HG03342 (cell line): Measurements from ENCODE around the gene KHK.
"Not testable (repeated sequence)": the region's sequence is repeated elsewhere in the genome, so short reads cannot be mapped to it uniquely, and the experiment has no call there.

Source experiments
- ATAC-seq: cut with Tn5 transposase; IDR thresholded peaks from one replicate; pipeline ENCODE4 v1.9.1; 2021; ENCODE audit warnings: mild to moderate bottlenecking, moderate library complexity; ENCODE audit not compliant: unreplicated experiment

Gene KHK

DNA sequence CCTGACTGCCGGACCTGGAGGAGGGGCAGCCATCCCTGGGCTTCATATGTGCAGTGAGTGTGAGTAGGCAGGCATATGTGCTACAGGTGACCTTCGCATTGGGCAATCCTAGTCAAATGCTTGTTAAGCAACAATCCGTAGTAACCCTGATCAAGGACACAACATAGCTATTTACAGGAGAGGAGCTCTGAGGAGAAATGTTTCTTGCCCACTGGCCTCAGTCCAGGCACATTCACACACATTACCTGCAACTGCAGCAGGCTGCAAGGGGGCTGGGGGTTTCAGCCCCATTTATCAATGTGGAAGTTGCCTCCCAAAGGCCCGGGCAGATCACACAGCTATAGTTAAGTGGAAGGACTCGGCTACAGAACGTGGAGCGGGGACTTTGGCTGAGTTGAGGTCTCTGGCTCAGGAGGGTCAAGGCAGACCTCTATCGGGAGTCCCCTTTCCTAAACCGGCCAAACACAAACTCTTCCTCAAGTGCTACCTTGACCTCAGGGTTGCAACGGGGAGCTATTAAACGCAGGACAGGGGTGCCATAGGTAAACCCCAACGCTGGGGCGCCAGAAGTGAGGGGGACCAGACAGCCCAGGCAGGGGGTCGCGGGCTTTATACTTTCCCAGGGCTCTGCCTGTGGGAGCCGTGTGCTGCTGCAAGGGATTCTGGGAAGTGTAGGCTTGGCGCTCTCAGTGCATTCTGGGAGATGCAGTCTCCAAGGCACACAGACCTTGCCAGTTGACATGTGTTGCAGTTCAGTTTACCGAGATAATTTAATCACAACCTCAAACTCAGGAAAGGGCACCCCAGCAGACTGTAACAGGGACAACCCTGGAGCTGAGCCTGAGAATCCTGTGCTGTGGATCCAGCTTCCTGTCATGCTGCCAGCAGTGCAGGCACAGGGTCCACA is 9.4 kb downstream of the KHK start:
- peak; percentile 62 for ATAC-seq

DNA sequence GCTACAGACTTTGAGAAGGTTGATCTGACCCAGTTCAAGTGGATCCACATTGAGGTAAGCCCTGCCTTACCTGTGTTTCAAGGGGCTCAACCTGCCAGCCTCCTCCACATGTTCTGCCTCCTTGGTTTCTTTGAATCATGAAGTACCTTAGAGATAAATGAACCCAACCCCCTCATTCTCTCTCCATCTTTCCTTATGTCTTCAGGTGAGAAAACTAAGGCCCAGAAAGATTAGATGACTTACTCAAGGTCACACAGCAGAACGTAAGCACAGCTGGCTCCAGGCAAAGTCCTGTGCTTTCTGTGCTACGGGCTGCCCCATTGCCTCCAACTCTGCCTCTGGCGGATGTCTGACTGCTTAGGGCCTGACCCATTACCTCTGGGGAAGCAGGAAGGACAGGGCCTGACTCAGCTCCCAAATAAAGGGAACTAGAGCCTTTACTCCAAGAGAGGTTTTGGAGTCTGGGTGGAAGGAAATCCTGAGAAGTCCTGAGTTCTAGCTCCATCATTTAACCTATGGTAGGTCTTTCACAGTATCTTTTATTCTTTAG is 10.3 kb downstream of the KHK start:
- no peak for ATAC-seq

DNA sequence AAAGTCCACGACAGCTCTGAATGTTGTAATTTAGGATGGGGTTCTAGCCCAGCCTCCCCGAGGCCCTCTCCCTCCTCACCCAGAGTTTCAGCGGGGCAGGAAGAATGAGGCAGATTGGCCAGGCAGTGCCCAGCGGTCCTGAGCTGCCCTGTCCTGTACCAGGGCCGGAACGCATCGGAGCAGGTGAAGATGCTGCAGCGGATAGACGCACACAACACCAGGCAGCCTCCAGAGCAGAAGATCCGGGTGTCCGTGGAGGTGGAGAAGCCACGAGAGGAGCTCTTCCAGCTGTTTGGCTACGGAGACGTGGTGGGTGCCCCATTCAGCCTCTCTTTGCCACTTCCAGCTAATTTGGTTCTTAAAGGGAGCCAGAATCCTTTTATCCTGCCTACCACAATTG is 10.8 kb downstream of the KHK start:
- no peak for ATAC-seq

DNA sequence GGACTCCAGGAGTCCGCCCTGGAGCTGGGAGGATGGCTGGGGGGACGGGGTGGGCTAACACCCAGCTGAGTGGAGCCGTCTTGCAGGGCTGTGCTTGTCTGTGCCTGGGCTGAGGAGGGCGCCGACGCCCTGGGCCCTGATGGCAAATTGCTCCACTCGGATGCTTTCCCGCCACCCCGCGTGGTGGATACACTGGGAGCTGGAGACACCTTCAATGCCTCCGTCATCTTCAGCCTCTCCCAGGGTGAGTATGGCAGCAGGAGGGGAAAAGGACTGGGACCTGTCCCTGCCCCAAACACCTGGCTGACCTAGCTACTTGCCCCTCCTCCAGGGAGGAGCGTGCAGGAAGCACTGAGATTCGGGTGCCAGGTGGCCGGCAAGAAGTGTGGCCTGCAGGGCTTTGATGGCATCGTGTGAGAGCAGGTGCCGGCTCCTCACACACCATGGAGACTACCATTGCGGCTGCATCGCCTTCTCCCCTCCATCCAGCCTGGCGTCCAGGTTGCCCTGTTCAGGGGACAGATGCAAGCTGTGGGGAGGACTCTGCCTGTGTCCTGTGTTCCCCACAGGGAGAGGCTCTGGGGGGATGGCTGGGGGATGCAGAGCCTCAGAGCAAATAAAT is 12.9 kb downstream of the KHK start:
- no peak for ATAC-seq

DNA sequence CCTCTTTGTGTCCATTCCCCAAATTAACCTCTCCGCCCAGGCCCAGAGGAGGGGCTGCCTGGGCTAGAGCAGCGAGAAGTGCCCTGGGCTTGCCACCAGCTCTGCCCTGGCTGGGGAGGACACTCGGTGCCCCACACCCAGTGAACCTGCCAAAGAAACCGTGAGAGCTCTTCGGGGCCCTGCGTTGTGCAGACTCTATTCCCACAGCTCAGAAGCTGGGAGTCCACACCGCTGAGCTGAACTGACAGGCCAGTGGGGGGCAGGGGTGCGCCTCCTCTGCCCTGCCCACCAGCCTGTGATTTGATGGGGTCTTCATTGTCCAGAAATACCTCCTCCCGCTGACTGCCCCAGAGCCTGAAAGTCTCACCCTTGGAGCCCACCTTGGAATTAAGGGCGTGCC is 13.5 kb downstream of the KHK start:
- no peak for ATAC-seq

DNA sequence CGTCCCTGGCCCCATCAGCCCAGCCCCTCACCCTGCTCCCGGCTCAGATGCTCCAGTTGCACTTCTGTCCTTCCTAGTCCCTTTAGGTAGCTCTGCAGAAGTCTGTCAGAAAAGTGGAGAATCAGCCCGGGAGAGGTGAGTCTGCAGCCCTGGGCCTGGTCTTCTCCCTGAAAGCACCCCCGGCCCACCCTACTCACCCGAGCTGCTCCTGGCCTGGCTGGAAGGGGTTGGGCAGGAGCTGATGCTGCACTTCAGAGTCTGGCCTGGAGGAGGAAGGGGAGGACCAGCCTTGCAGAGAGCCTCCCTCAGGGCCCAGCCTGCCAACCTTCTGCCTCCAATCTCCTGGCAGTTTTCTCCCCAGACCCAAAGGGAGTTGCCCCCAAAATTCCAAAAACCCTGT is 15.8 kb downstream of the KHK start:
- no peak for ATAC-seq

DNA sequence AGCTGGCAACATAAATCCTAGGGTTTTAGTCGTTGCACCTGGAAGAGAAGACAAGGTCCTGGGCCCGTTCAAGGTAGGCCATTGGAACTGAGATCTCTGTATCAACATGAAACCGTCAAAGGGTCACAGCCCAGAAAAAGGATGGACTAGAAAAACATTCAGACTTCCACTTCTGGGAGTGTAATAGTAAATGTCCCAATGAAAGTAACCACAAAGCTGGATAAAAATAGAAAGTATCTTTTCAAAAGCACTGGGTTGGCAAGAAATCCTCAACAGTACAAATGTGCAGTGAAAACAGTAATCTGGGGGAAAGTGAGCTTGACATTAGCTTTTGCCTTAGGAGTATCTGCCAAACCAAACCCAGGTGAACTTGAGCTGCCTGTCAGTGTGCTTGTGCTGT is 19.4 kb downstream of the KHK start:
- ATAC-seq: no peak

DNA sequence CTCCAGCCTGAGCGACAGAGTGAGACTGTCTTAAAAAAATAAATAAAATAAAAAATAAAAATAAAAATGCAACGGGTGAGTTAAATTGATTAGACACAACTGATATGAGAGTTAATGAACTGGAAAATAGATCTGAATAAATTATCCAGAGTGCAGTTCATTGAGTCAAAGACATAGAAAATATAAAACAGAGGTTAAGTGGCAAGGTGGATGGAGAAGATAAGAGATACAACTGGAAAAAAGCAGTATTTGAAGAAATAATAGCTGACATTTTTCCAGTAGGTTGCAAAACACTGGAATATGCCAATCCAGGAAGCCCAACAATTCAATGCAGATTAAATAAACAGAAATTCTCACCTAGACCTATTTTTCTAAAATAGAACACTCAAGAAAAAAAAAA is 21.6 kb downstream of the KHK start:
- no peak for ATAC-seq

- no peak for ATAC-seq
Observed at GRCh38 chr2:27109083-27109482, 22.5 kb downstream of the KHK start.

- not testable (repeated sequence) for ATAC-seq
Observed at GRCh38 chr2:27110603-27111352, 24.2 kb downstream of the KHK start.

- not testable (repeated sequence) for ATAC-seq
Observed at GRCh38 chr2:27111392-27112078, 25.0 kb downstream of the KHK start.

GRCh38 chr2:27115519-27115918 is 28.9 kb downstream of the KHK start:
- no peak for ATAC-seq

DNA sequence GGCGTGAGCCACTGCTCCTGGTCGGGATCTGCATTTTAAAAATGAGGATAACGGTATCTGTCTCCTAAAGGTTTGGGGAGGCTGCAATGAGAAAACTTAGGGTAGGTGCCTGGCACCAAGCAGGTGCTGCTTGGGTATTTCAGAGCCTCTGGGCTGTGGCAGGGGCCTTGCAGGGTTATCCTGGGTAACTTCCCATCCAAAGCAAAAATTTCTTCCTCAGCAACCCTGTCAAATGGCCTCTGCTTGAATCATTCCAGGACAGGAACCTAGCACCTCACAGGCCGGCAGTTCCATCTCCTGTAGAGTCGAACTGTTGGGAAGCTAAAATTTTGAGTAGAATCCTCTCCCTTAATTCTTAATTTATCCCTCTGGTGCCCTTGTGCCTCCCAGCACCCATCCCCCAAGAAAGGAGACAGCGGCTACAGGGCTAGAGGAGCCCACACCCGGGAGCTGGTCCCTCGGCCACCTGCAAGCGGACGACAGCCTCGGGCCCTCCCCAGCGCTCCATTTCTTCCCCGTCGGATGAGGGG is 31.5 kb downstream of the KHK start:
- ATAC-seq: no peak

DNA sequence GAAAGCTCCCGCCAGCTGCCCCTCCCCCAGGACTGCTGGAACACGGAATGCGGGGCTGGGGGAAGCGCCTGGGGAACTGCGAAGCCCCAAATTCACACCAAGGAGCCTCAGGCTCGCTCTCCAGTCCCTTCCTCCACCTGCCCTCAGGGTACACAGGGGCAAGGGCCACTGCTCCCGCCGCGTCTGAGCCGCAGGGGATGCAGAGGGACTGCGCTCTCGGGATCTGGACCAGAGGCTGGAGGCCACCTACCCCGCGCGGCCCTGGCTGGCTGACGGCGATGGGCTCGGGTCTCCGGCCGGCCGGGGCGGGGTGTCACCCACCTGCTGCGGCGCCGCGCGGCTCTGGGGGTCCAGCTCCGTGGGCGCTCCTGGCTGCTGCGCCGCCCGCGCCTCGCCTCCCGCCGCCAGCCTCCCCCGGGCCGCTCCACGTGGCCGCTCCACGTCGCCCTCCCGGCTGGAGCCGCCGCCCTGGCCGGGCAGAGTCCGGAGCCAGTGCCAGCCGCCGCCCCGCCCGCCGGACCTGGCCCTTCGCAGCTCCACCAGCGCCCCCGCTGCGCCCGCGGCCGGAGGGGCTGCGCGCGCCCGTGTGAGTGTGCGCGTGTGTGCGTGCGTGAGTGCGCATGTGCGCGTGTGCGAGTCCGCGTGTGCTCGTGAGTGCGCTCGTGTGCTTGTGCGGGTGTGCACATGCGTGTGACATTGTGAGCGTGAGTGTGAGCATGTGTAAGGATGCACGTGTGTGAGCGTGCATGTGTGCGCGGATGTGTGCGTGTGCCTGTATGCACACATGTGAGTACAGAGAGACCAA is 32.2 kb downstream of the KHK start, which contains the start of gene CGREF1:
CGREF1 (minus strand) TSS at position 604 of the 805 bp plus-strand sequence. CDS start 14,762 bp downstream, outside the sequence.
- no peak for ATAC-seq

DNA sequence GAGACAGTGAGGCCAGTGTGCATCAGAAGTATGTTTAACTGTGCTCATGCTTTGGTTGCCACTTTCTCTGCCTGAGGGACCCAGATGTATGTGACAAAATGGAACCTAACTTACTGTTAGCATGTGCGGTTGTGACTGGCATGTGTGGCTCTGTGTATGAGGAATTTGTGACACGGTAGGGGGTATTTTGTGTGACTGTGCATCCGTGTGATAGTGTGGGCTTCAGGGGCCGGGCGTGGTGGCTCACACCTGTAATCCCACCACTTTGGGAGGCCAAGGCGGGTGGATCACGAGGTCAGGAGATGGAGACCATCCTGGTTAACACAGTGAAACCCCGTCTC is 32.7 kb downstream of the KHK start:
- not testable (repeated sequence) for ATAC-seq

GRCh38 chr2:27121906-27122305 is 35.3 kb downstream of the KHK start:
- ATAC-seq: no peak

DNA sequence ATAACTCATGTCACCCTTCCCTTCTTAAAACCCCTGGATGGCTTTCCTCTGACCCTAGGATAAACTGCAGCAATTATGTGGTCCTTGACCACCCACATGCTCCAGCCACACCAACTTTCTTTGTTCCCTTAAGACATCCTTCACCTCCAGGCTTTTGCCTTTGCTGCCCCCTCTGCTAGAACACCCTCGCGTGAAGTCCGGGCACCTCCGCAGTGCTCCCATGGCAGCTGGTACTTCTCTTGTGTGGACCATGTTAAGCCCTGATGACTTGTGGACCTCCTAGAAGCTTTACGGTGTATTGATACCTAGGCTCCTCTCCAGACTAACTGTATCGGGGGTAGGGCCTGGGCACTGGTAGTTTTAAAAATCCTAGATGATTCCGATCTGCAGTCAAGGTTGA is 36.2 kb downstream of the KHK start:
- ATAC-seq: no peak

DNA sequence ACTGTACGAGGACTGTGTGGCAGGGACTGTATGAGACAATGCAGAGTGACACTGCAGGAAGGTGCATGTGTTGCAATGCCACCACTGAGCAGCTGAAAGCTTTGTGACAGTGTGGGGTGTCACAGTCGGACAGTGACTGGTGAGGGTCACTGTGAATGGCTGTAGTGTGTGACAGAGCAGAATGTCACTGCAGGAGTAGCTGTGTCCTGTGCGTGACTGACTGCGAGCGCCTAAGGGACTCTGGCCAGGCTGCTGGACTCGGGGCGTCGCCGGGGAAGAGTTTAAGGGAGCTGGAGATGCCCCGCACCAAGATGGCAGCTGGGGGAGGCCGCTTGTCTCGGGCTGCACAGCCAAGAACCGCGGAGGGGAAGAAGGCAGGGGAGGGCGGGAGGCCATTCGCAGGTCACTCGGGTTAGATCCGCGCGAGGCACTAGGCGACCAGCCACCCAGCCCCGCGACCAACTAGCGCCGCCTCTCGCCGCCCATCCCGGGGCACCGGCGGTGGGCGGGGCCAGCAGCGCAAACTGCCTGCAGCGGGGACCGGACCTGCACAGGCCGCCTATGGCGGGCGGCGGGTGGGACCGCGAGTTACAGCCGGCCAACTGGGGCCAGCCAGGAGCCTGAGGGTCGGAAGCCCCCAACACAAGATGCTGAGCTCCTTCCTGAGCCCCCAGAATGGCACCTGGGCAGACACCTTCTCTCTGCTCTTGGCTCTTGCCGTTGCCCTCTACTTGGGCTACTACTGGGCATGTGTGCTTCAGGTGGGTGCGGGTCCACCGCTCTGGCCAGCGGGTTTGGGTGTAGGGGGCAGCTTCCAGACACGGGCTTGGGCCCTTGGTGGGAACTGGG is 37.0 kb downstream of the KHK start, which contains the start of gene ABHD1:
ABHD1 (plus strand) TSS at position 514 of the 849 bp plus-strand sequence; CDS start at position 648, 134 bp downstream.
- no peak for ATAC-seq

DNA sequence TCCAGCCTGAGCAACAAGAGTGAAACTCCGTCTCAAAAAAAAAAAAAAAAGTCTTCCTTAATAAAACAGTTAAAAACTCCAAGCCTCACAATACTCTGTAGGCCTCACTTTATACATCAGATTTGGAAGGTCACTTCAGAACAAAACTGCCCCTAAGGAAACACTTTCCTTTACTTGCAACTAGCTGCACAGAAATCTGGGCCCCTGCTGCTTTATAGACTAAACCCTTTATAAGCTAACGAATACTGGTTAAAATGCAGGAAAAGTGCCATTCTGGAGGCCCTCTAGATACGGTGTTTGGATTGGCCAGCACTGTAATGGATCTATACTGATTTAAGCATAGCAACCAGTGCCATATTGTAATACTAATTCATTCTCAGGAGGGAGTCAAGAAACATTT is 38.5 kb downstream of the KHK start:
- ATAC-seq: no peak
